Suprapubic skin (tissue), 4 donors: ENCODE results near the gene SIAH3. TPM values are rescaled to one million over a fixed set of nuclear protein-coding genes. Genes with fewer than 3 reads are reported as not detected.

Experiments
- DNase-seq, 2 donors: peaks; one replicate each; pipeline ENCODE4 v3.0.0-alpha.2; 2019; ENCODE audit warnings: low spot score in 2 of 2
- H3K27ac ChIP-seq: fragments of 200-600 bp; sonication (generic); one replicate; pipeline ENCODE4 v1.5.1; 2019
- H3K27me3 ChIP-seq: fragments of 200-600 bp; sonication (generic); one replicate; pipeline ENCODE4 v1.5.1; 2019
- H3K36me3 ChIP-seq: fragments of 200-600 bp; sonication (generic); one replicate; pipeline ENCODE4 v1.5.1; 2019
- H3K4me1 ChIP-seq: fragments of 200-600 bp; sonication (generic); one replicate; pipeline ENCODE4 v1.5.1; 2019
- H3K4me3 ChIP-seq: fragments of 200-600 bp; sonication (generic); one replicate; pipeline ENCODE4 v1.5.1; 2019; ENCODE audit warnings: mild to moderate bottlenecking
- H3K9me3 ChIP-seq: fragments of 200-600 bp; sonication (generic); one replicate; pipeline ENCODE4 v1.5.1; 2019
- CTCF ChIP-seq, 2 donors: fragments of 200-600 bp in 1 of 2; fragments of 450-650 bp in 1 of 2; sonication (generic) in 1 of 2; IDR thresholded peaks; one replicate each; pipeline ENCODE4 v1.5.1; 2016 to 2019; ENCODE audit warnings: antibody characterized with exemption in 2 of 2, mild to moderate bottlenecking in 1 of 2, moderate library complexity in 1 of 2
- EP300 ChIP-seq: sonication (generic); formaldehyde crosslinking; IDR thresholded peaks from one replicate; pipeline ENCODE4 v1.6.1; 2017; ENCODE audit warnings: antibody characterized with exemption
- POLR2A ChIP-seq, 2 donors: fragments of 450-650 bp; IDR thresholded peaks; one replicate each; pipeline ENCODE4 v1.6.1; 2017; ENCODE audit warnings: antibody characterized with exemption in 2 of 2, mild to moderate bottlenecking in 2 of 2, moderate library complexity in 2 of 2
- POLR2AphosphoS5 ChIP-seq, 3 donors: sonication (generic); formaldehyde crosslinking; IDR thresholded peaks; one replicate each; pipeline ENCODE4 v1.6.1; 2017; ENCODE audit warnings: antibody characterized with exemption in 3 of 3
- WGBS: methylation state at CpG from one replicate; pipeline ENCODE4 v1.1.5; 2018; 5-methylcytosine and 5-hydroxymethylcytosine counted together
- total RNA-seq, 4 donors: library from RNA; depleted of rRNA; stranded (reverse); fragments of >200 nt; gene quantifications; one replicate each; pipeline ENCODE4 v1.1.0, GENCODE V29; 2016

Gene SIAH3
- total RNA-seq, 4 donors from 2014 or later: 0.10 to 0.38 TPM; not detected in 2

GRCh38 chr13:45750566-45750965 is 101.0 kb downstream of the SIAH3 start:
- H3K9me3 ChIP-seq: no peaks in the 10 kb centered on the region
- 95% methylated on average over 3 of the region's 3 CpGs for WGBS
- no peaks in the 10 kb centered on the region for H3K36me3 ChIP-seq

GRCh38 chr13:45748941-45749759 is 102.4 kb downstream of the SIAH3 start:
- WGBS: 55% methylated on average over 13 of the region's 13 CpGs
- H3K27me3 ChIP-seq: no peaks in the 10 kb centered on the region
- H3K4me1 ChIP-seq: no peaks in the 10 kb centered on the region
- H3K9me3 ChIP-seq: no peaks in the 10 kb centered on the region
- TF ChIP-seq POLR2AphosphoS5 (IDR thresholded peaks at IDR 0.05): no peak
- no peak overlapping the region for H3K4me3 ChIP-seq
- H3K36me3 ChIP-seq: no peaks in the 10 kb centered on the region
- no peak overlapping the region for H3K27ac ChIP-seq
- DNase-seq: no peak

More at GRCh38 chr13:45750566-45750965, 101.0 kb downstream of the SIAH3 start:
- Histone ChIP-seq H3K27me3 (no peaks in the 10 kb centered on the region), H3K27ac (no peak overlapping the region), H3K4me1 (no peaks in the 10 kb centered on the region), H3K4me3 (no peak overlapping the region)
- TF ChIP-seq EP300 (no peak), CTCF (IDR thresholded peaks at IDR 0.05) (no peak), POLR2AphosphoS5 (IDR thresholded peaks at IDR 0.05) (no peak), POLR2A (IDR thresholded peaks at IDR 0.05) (no peak)
- DNase-seq: no peak

- 65% methylated on average over 2 of the region's 2 CpGs for WGBS
- Histone ChIP-seq H3K27ac (no peak overlapping the region), H3K27me3 (no peaks in the 10 kb centered on the region), H3K36me3 (no peaks in the 10 kb centered on the region), H3K9me3 (no peaks in the 10 kb centered on the region), H3K4me1 (no peaks in the 10 kb centered on the region), H3K4me3 (no peak overlapping the region)
- TF ChIP-seq POLR2A (IDR thresholded peaks at IDR 0.05) (no peak), CTCF (IDR thresholded peaks at IDR 0.05) (no peak), EP300 (no peak), POLR2AphosphoS5 (IDR thresholded peaks at IDR 0.05) (no peak)
- no peak for DNase-seq
Measured at GRCh38 chr13:45747071-45747470, 104.5 kb downstream of the SIAH3 start.

GRCh38 chr13:45744979-45745378 is 106.6 kb downstream of the SIAH3 start:
- 95% methylated on average over 3 of the region's 3 CpGs for WGBS
- H3K4me1 ChIP-seq: no peaks in the 10 kb centered on the region
- H3K4me3 ChIP-seq: no peak overlapping the region
- H3K36me3 ChIP-seq: no peaks in the 10 kb centered on the region
- TF ChIP-seq CTCF (IDR thresholded peaks at IDR 0.05) (no peak), EP300 (no peak), POLR2AphosphoS5 (IDR thresholded peaks at IDR 0.05) (no peak), POLR2A (IDR thresholded peaks at IDR 0.05) (no peak)
- H3K27ac ChIP-seq: no peak overlapping the region
- DNase-seq: no peak
- H3K27me3 ChIP-seq: no peaks in the 10 kb centered on the region
- H3K9me3 ChIP-seq: no peaks in the 10 kb centered on the region

- TF ChIP-seq CTCF (IDR thresholded peaks at IDR 0.05): no peak
- no peak for TF ChIP-seq POLR2A (IDR thresholded peaks at IDR 0.05)
- no peak for TF ChIP-seq POLR2AphosphoS5 (IDR thresholded peaks at IDR 0.05)
- TF ChIP-seq EP300: no peak
- Histone ChIP-seq H3K27ac (no peak overlapping the region), H3K4me3 (no peak overlapping the region), H3K9me3 (no peaks in the 10 kb centered on the region), H3K4me1 (no peaks in the 10 kb centered on the region), H3K27me3 (no peaks in the 10 kb centered on the region), H3K36me3 (no peaks in the 10 kb centered on the region)
- no peak for DNase-seq
- WGBS: 92% methylated on average over 5 of the region's 5 CpGs
Measured at GRCh38 chr13:45742985-45743384, 108.6 kb downstream of the SIAH3 start.
